NCI-H2171 treated with DMSO at 0.1 percent for 48 hours (cell line): Measurements from ENCODE around the gene UROD.

ENCODE experiments used
- DNase-seq: peaks from one replicate; lab custom pipeline; 2025; lab: John Stamatoyannopoulos, UW

Gene UROD

GRCh38 chr1:45008516-45008915 lies 3.5 kb upstream of the UROD start:
- no peak for DNase-seq

GRCh38 chr1:45009296-45009865 lies 2.7 kb upstream of the UROD start:
- DNase-seq, result no peak

DNA sequence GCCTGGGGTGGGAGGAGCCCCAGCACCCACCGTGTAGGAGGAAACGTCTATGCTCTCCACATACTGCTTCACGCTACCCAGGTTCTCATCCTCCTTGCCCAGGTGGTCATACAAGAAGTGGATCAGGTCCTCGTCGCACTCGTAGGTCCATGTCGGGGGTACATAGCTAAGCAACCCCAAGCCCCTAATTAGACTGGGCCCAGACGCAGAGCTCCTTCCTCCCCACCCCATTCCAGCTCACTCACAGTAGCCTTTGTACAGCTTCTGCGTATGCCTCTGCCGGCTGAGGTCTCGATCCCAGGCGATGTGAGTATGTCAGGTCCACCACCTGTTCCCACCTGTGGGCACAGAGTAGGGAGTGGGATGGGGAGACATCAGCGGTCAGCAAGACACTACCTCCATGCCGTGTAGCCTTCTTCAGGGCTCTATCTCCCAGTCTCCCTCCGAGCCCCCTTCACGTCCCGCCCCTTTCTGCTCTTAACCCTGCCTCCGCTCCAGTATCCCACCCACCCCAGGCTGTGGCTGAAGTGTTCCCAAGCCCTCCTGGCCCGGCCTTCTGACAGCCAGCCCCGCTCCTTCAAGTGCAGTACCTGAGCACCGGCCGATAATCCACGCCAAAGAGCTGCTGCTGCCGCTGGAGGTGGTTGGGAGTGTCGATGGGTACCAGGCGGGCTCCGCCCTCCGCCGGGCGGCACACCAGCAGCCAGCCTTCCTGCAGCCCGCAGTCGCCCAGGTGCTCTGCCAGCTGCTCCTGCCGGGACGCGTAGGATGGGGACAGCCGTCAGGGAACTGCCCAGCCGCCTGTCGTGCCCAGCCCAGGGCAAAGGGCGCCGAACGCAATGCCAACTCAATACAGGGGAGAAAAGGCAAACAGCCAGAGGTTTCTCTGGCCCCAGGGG lies 1.8 kb upstream of the UROD start:
- peak; percentile 68 for DNase-seq

GRCh38 chr1:45010855-45011811 lies 921 bp upstream of the UROD start, which contains the start of gene HECTD3:
Gene HECTD3, minus strand, starts transcription at chr1:45011324. Its CDS starts 67 bp downstream, at chr1:45011257.
- DNase-seq, result peak; percentile 77

GRCh38 chr1:45012639-45013278 lies 705 bp downstream of the UROD start:
- peak; percentile 58 for DNase-seq

- no peak for DNase-seq
Observed at GRCh38 chr1:45013551-45014209, 1.6 kb downstream of the UROD start.

- DNase-seq, result peak; percentile 82
Observed at GRCh38 chr1:45014321-45015028, 2.4 kb downstream of the UROD start.

DNA sequence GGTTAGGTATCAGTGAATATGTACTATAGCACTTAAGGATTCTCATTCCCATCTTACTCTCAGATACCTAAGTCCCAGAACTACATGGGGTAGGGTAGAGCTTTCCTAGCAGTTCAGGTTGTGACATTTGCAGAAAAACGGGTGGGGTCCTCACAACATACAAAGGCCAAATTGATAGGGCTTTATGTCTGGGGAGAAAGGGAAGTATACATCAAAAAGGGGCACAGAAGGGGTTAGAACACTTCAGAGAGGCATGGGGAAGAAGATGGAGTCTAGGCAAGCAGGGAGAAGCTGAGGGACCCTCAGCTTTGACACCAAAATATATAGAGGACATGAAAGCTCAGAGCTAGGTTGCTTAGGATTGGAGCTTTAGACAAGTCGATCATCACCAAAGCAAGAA lies 3.6 kb downstream of the UROD start:
- DNase-seq, result no peak

GRCh38 chr1:45016090-45016697 lies 4.1 kb downstream of the UROD start:
- no peak for DNase-seq

DNA sequence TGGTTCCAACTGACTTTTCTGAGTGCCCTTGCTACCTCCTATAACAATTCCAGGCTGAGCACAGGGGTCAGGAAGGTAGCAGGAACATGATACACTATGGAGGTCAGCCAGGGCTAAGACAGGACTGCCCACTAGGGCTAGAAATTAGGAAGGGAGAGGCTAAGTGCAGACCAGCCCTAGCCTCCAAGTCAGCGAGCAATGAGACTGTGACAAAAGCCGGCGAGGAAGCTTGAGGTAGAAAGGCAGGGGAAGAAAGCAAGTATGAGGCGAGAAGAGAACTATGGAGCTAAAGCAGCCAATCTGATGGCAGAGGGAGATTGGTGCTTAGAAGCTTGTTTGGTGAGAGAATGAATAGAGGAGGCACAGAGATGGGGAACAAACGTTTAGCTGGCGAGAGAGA lies 4.7 kb downstream of the UROD start:
- DNase-seq, result no peak

DNA sequence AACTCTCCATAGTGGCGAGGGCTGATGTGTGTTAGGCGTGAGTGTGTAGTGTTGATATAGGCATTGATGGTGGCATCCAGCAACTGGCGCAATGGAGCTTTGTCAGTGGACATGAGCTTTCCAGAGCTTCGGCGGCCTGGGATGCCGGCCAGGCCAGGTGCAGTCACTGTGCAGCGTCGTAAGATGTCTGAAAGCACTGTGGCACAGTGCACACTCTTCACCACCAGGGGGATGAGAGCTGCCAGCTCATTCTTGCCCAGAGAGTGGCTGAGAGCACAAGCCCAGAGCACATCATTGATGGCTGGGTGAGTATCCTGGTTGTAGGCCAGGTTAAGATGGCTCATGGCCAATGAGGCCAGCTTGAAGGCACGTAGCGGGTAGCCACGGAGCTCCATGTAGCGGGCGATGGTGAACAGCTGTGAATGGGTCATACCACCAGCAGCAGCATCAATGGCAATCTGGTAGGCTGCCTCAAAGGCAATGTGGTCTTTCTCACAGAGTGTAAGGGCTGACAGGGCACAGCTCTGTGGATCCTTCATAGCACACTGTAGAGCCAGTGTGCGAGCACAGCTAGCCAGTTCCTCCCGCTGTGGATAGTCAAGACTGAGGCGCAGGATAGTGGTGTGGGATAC lies 6.7 kb downstream of the UROD start:
- peak; percentile 75 for DNase-seq

DNA sequence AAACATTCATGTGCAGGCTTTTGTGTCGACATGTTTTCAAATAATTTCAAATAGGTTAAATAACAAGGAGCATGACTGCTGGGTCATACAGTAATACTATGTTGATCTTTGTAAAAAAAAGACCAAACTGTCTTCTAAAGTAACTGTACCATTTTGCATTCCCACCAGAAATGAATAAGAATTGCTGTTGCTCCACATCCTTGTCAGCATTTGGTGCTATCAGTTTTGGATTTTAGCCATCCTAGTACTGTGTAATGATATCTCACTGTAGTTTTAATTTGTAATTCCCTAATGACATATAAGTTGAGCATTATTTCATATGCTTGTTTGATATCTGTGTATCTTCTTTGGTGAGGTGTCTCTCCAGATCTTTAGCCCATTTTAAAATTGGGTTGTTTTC lies 11.6 kb downstream of the UROD start:
- no peak for DNase-seq

- no peak for DNase-seq
Observed at GRCh38 chr1:45026446-45026845, 14.4 kb downstream of the UROD start.

DNA sequence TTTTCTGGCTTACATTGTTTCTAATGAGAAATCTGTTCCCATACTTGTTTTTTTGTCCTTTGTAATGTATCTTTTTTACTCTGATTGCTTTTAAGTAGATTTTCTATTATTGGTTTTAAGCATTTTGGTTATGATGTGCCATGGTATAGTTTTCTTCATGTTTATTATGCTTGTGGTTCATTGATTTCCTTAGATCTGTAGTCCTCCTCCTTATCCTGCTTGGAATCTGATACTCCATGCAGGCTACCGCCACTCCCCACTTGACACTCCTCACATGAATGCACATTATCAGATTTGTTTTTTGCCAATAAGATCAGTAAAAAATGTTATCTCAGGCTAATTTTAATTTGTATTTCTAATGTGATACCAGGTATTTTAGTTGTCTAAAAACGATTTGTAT lies 20.8 kb downstream of the UROD start:
- peak; percentile 82 for DNase-seq

- DNase-seq, result peak; percentile 39
Observed at GRCh38 chr1:45033356-45033755, 21.3 kb downstream of the UROD start.

- no peak for DNase-seq
Observed at GRCh38 chr1:45035631-45036301, 23.7 kb downstream of the UROD start.

GRCh38 chr1:45037456-45037855 lies 25.4 kb downstream of the UROD start:
- DNase-seq, result no peak

GRCh38 chr1:45038240-45038639 lies 26.2 kb downstream of the UROD start:
- no peak for DNase-seq
